GM18507 (cell line): ENCODE results near the gene TFCP2.
"Not testable (repeated sequence)": the region's sequence is repeated elsewhere in the genome, so short reads cannot be mapped to it uniquely, and the experiment has no call there.

Source experiments
- DNase-seq: peaks from one replicate; pipeline ENCODE4 v3.0.0; 2011; ENCODE audit warnings: low read depth; ENCODE audit not compliant: insufficient read length; ENCODE audit errors: extremely low spot score
- FAIRE-seq: peaks from 2 replicates; lab custom pipeline; 2011; peaks lifted over from hg19 to GRCh38; lab: Jason Lieb, UNC

Gene TFCP2

GRCh38 chr12:51172515-51173431 lies at the start of gene TFCP2:
Gene TFCP2 (minus strand): TSS chr12:51173135. CDS start chr12:51172422, 713 bp downstream.
- DNase-seq (peak; percentile 90), FAIRE-seq (peak; percentile 93)

- FAIRE-seq (no peak), DNase-seq (no peak)
Observed at GRCh38 chr12:51222461-51222860, 49.5 kb upstream of the TFCP2 start.

GRCh38 chr12:51219857-51220256 lies 46.9 kb upstream of the TFCP2 start:
- not testable (repeated sequence) for FAIRE-seq

GRCh38 chr12:51219322-51219721 lies 46.4 kb upstream of the TFCP2 start:
- DNase-seq (no peak), FAIRE-seq (no peak)

More at GRCh38 chr12:51219857-51220256, 46.9 kb upstream of the TFCP2 start:
- not testable (repeated sequence) for DNase-seq

GRCh38 chr12:51218607-51219161 lies 45.7 kb upstream of the TFCP2 start:
- FAIRE-seq = no peak
- no peak for DNase-seq

- DNase-seq (peak; percentile 77), FAIRE-seq (peak; percentile 38)
Observed at GRCh38 chr12:51217968-51218606, 45.2 kb upstream of the TFCP2 start, which contains the start of gene POU6F1. Gene POU6F1 (minus strand): TSS chr12:51218062. CDS start chr12:51206836, 11,226 bp downstream.

- no peak for FAIRE-seq
- DNase-seq = peak; percentile 54
Observed at GRCh38 chr12:51217133-51217967, 44.4 kb upstream of the TFCP2 start.

- DNase-seq (no peak), FAIRE-seq (no peak)
Observed at GRCh38 chr12:51216642-51217041, 43.7 kb upstream of the TFCP2 start.

- FAIRE-seq = no peak
- DNase-seq = no peak
Observed at GRCh38 chr12:51214895-51215294, 42.0 kb upstream of the TFCP2 start.

GRCh38 chr12:51210690-51211395 lies 37.9 kb upstream of the TFCP2 start:
- no peak for DNase-seq
- no peak for FAIRE-seq

- FAIRE-seq (no peak), DNase-seq (no peak)
Observed at GRCh38 chr12:51209259-51209658, 36.3 kb upstream of the TFCP2 start.

- FAIRE-seq = no peak
- DNase-seq = no peak
Observed at GRCh38 chr12:51208016-51208660, 35.2 kb upstream of the TFCP2 start.

GRCh38 chr12:51205350-51205749 lies 32.4 kb upstream of the TFCP2 start:
- FAIRE-seq (no peak), DNase-seq (no peak)

GRCh38 chr12:51202718-51203117 lies 29.8 kb upstream of the TFCP2 start:
- no peak for DNase-seq
- no peak for FAIRE-seq

GRCh38 chr12:51200806-51201205 lies 27.9 kb upstream of the TFCP2 start:
- FAIRE-seq (no peak), DNase-seq (no peak)

- DNase-seq (no peak), FAIRE-seq (no peak)
Observed at GRCh38 chr12:51200156-51200555, 27.2 kb upstream of the TFCP2 start.

GRCh38 chr12:51199366-51199945 lies 26.5 kb upstream of the TFCP2 start:
- no peak for DNase-seq
- no peak for FAIRE-seq
